HCT116 (cell line): ENCODE results near the gene RPL26.

Experiments
- JUND ChIP-seq: IDR thresholded peaks from 2 replicates; pipeline ENCODE4 v1.6.1; 2012
- SP1 ChIP-seq: IDR thresholded peaks from 2 replicates; pipeline ENCODE4 v1.6.1; 2012; ENCODE audit warnings: low read depth
- TF ChIP-seq, protein P1 (sequence below), 3 experiments: fragments of 200-600 bp in 1 of 3; sonication (generic) in 1 of 3; IDR thresholded peaks in 2 of 3; conservative IDR thresholded peaks in 1 of 3; 2 replicates each; pipeline ENCODE4 v1.5.1; 2012 to 2017; ENCODE audit warnings: low read depth in 2 of 3, low read length in 2 of 3, antibody characterized with exemption in 1 of 3, borderline replicate concordance in 1 of 3, control low read depth in 1 of 3, mild to moderate bottlenecking in 1 of 3, mixed read lengths in 1 of 3, mixed run types in 1 of 3, moderate library complexity in 1 of 3; ENCODE audit not compliant: insufficient read depth in 1 of 3

DNA sequence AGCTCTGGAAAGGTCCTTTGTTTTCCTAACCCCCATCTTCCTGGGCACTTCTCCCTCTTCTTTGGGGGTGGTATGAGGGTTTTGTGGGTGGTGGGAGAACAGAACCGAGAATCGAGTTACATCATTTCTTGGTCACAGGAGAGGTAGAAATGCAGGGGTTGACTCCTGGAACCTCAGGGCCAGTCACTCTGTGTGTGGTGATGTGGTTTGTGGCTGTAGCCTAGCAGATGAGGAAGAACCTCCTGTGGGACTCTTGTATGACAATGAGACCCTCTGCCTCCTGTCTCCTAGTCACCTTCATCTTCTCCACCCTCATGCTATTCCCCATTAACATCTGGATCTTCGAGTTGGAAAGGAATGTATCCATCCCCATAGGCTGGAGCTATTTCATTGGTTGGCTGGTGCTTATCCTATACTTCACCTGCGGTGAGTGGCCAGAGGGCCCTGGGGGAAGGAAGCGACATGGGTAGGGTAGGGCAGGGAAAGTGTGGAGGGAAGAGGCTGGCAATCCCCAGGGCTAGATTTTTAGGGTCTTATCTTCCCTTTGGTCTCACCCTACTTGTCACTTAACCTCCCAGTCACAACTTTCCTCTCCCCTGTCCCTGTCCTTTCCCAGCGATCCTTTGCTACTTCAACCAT, 37.8 kb downstream of the RPL26 start:
- TF ChIP-seq JUND = no peak
- TF ChIP-seq, protein P1, sequence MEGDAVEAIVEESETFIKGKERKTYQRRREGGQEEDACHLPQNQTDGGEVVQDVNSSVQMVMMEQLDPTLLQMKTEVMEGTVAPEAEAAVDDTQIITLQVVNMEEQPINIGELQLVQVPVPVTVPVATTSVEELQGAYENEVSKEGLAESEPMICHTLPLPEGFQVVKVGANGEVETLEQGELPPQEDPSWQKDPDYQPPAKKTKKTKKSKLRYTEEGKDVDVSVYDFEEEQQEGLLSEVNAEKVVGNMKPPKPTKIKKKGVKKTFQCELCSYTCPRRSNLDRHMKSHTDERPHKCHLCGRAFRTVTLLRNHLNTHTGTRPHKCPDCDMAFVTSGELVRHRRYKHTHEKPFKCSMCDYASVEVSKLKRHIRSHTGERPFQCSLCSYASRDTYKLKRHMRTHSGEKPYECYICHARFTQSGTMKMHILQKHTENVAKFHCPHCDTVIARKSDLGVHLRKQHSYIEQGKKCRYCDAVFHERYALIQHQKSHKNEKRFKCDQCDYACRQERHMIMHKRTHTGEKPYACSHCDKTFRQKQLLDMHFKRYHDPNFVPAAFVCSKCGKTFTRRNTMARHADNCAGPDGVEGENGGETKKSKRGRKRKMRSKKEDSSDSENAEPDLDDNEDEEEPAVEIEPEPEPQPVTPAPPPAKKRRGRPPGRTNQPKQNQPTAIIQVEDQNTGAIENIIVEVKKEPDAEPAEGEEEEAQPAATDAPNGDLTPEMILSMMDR (IDR thresholded peaks at IDR 0.05 in 2 of 3, conservative IDR thresholded peaks at IDR 0.05 in 1 of 3; ENCODE audit: borderline replicate concordance in 1 of 3, insufficient read depth in 1 of 3, low read depth in 2 of 3, low read length in 2 of 3) = no peak
- TF ChIP-seq SP1 = no peak
